SK-N-SH (cell line): ENCODE data around the gene NUTM2F. TPM values are rescaled to one million over a fixed set of nuclear protein-coding genes. Genes with fewer than 3 reads are reported as not detected.

Experiments
- CTCF ChIA-PET: fragments of 300-600, 350-600 bp; formaldehyde crosslinking; extraction: SDS; loops from one replicate; lab custom pipeline; 2021; lab: Yijun Ruan, JAX
- POLR2A ChIA-PET: fragments of 350-600 bp; sonication (Branson Sonifier 250); formaldehyde crosslinking; extraction: SDS; loops from one replicate; lab custom pipeline; 2020; ENCODE audit warnings: antibody characterized with exemption, inconsistent platforms; lab: Yijun Ruan, JAX
- DNase-seq: peaks from one replicate; pipeline ENCODE4 v3.0.0; 2012
- H2AFZ ChIP-seq: fragments of 200-600 bp; sonication (generic); 2 replicates; pipeline ENCODE4 v1.8.1; 2016; ENCODE audit warnings: antibody characterized with exemption, mild to moderate bottlenecking, low read depth
- H3F3A ChIP-seq: fragments of 200-600 bp; sonication (generic); replicated peaks from 2 replicates; pipeline ENCODE3; 2016; ENCODE audit warnings: antibody characterized with exemption, mild to moderate bottlenecking; ENCODE audit not compliant: insufficient read depth
- H3K27ac ChIP-seq, 2 experiments: fragments of 200-500 bp in 1 of 2; fragments of 200-600 bp in 1 of 2; sonication (Bioruptor generic) in 1 of 2; sonication (generic), shearing (Covaris generic) in 1 of 2; 2 replicates each; pipeline versions ENCODE4 v1.5.1 to v1.6.1; 2014 to 2016; ENCODE audit warnings: low read depth in 2 of 2, inconsistent platforms in 1 of 2, low read length in 1 of 2, mild to moderate bottlenecking in 1 of 2, mixed read lengths in 1 of 2
- H3K27me3 ChIP-seq: fragments of 200-600 bp; sonication (generic), shearing (Covaris generic); 2 replicates; pipeline ENCODE4 v1.6.1; 2016; ENCODE audit warnings: mixed run types; ENCODE audit not compliant: insufficient read depth
- H3K36me3 ChIP-seq, 2 experiments: fragments of 200-500 bp in 1 of 2; fragments of 200-600 bp in 1 of 2; sonication (Bioruptor generic) in 1 of 2; sonication (generic) in 1 of 2; replicated peaks in 1 of 2; 2 replicates each; pipeline versions ENCODE3 to v1.5.1; 2014 to 2016; ENCODE audit warnings: low read length in 1 of 2, mild to moderate bottlenecking in 1 of 2; ENCODE audit not compliant: insufficient read depth in 2 of 2, control insufficient read depth in 1 of 2
- H3K4me1 ChIP-seq, 2 experiments: fragments of 200-500 bp in 1 of 2; fragments of 200-600 bp in 1 of 2; sonication (Bioruptor generic) in 1 of 2; sonication (generic), shearing (Covaris generic) in 1 of 2; 2 replicates each; pipeline versions ENCODE4 v1.5.1 to v1.6.1; 2014 to 2016; ENCODE audit warnings: low read depth in 1 of 2, low read length in 1 of 2, mixed run types in 1 of 2; ENCODE audit not compliant: insufficient read depth in 2 of 2, control insufficient read depth in 1 of 2
- H3K4me2 ChIP-seq: fragments of 200-600 bp; sonication (generic), shearing (Covaris generic); 2 replicates; pipeline ENCODE4 v1.6.1; 2017; ENCODE audit warnings: mixed run types
- H3K4me3 ChIP-seq, 2 experiments: fragments of 200-500 bp in 1 of 2; fragments of 200-600 bp in 1 of 2; sonication (Bioruptor generic) in 1 of 2; sonication (generic), shearing (Covaris generic) in 1 of 2; 2 replicates each; pipeline versions ENCODE4 v1.5.1 to v1.8.1; 2014 to 2016; ENCODE audit warnings: low read depth in 2 of 2, inconsistent platforms in 1 of 2, low read length in 1 of 2, mild to moderate bottlenecking in 1 of 2, mixed read lengths in 1 of 2, moderate library complexity in 1 of 2
- H3K79me2 ChIP-seq: fragments of 200-600 bp; sonication (generic); 2 replicates; pipeline ENCODE4 v1.8.1; 2017; ENCODE audit warnings: mild to moderate bottlenecking; ENCODE audit not compliant: insufficient read depth
- H3K9ac ChIP-seq: fragments of 200-600 bp; sonication (generic); 2 replicates; pipeline ENCODE4 v1.6.1; 2017; ENCODE audit warnings: mixed run types
- H3K9me2 ChIP-seq: fragments of 200-600 bp; sonication (generic); 2 replicates; pipeline ENCODE4 v1.6.1; 2017; ENCODE audit warnings: mixed run types
- H3K9me3 ChIP-seq: fragments of 200-600 bp; sonication (generic); 2 replicates; pipeline ENCODE4 v1.6.1; 2017; ENCODE audit warnings: mixed run types, mild to moderate bottlenecking, moderate library complexity
- H4K20me1 ChIP-seq: fragments of 200-600 bp; sonication (generic); 2 replicates; pipeline ENCODE4 v1.6.1; 2017; ENCODE audit warnings: mild to moderate bottlenecking, mixed run types; ENCODE audit not compliant: insufficient read depth
- CHD2 ChIP-seq: fragments of 150-350 bp; IDR thresholded peaks from 2 replicates; pipeline ENCODE4 v1.6.1; 2018; ENCODE audit warnings: low read length; ENCODE audit not compliant: partially characterized antibody
- ELF1 ChIP-seq: IDR thresholded peaks from 2 replicates; pipeline ENCODE4 v1.4.0; 2012
- EP300 ChIP-seq, 2 experiments: IDR thresholded peaks; 2 replicates each; pipeline versions ENCODE4 v1.4.0 to v1.6.1; 2012; ENCODE audit warnings: borderline replicate concordance in 1 of 2, low read depth in 1 of 2, low read length in 1 of 2
- FOXM1 ChIP-seq: IDR thresholded peaks from 2 replicates; pipeline ENCODE4 v1.4.0; 2012; ENCODE audit warnings: low read depth, mild to moderate bottlenecking
- GABPA ChIP-seq: IDR thresholded peaks from 2 replicates; pipeline ENCODE4 v1.4.0; 2012; ENCODE audit warnings: low read depth, mild to moderate bottlenecking
- RFX5 ChIP-seq: IDR thresholded peaks from 2 replicates; pipeline ENCODE4 v1.6.1; 2012; ENCODE audit warnings: mild to moderate bottlenecking, improper control_type of control experiment, low read length
- RXRA ChIP-seq: IDR thresholded peaks from 2 replicates; pipeline ENCODE4 v1.4.0; 2012; ENCODE audit warnings: low read depth, mild to moderate bottlenecking, borderline replicate concordance
- SIN3A ChIP-seq: IDR thresholded peaks from 2 replicates; pipeline ENCODE4 v1.6.1; 2012; ENCODE audit warnings: low read depth, mild to moderate bottlenecking, low read length, moderate library complexity, borderline replicate concordance
- TCF12 ChIP-seq: IDR thresholded peaks from 2 replicates; pipeline ENCODE4 v1.4.0; 2012
- TEAD4 ChIP-seq: IDR thresholded peaks from 2 replicates; pipeline ENCODE4 v1.4.0; 2012; ENCODE audit warnings: mild to moderate bottlenecking, borderline replicate concordance; ENCODE audit not compliant: insufficient read depth
- YY1 ChIP-seq: IDR thresholded peaks from 2 replicates; pipeline ENCODE4 v1.4.0; 2012; ENCODE audit warnings: low read depth, mild to moderate bottlenecking
- WGBS: methylation state at CpG from one replicate; pipeline ENCODE4 v1.1.6; 2017; ENCODE audit warnings: low lambda C conversion rate; 5-methylcytosine and 5-hydroxymethylcytosine counted together
- polyA plus RNA-seq, 3 experiments: library from polyadenylated mRNA; depleted of rRNA; stranded (reverse); fragments of >200 nt; gene quantifications; 2 replicates each; pipeline ENCODE4 v1.2.3, GENCODE V29; 2012
- TF ChIP-seq, protein P1 (sequence below): IDR thresholded peaks from 2 replicates; pipeline ENCODE4 v1.4.0; 2012; ENCODE audit warnings: low read depth
- TF ChIP-seq, protein P2 (sequence below): IDR thresholded peaks from 2 replicates; pipeline ENCODE4 v1.4.0; 2012; ENCODE audit warnings: low read depth, borderline replicate concordance
- TF ChIP-seq, protein P3 (sequence below): IDR thresholded peaks from 2 replicates; pipeline ENCODE4 v1.6.1; 2012; ENCODE audit warnings: mild to moderate bottlenecking, low read depth, low read length, moderate library complexity
- TF ChIP-seq, protein P4 (sequence below): fragments of 150-350 bp; IDR thresholded peaks from 2 replicates; pipeline ENCODE4 v1.6.1; 2016; ENCODE audit warnings: mild to moderate bottlenecking, low read depth, low read length
- TF ChIP-seq, protein P5 (sequence below): IDR thresholded peaks from 2 replicates; pipeline ENCODE4 v1.4.0; 2012; ENCODE audit warnings: low read depth, borderline replicate concordance

Gene NUTM2F
- polyA plus RNA-seq, 1 of the 3 experiments (the other 2 are of a cell fraction): not detected

DNA sequence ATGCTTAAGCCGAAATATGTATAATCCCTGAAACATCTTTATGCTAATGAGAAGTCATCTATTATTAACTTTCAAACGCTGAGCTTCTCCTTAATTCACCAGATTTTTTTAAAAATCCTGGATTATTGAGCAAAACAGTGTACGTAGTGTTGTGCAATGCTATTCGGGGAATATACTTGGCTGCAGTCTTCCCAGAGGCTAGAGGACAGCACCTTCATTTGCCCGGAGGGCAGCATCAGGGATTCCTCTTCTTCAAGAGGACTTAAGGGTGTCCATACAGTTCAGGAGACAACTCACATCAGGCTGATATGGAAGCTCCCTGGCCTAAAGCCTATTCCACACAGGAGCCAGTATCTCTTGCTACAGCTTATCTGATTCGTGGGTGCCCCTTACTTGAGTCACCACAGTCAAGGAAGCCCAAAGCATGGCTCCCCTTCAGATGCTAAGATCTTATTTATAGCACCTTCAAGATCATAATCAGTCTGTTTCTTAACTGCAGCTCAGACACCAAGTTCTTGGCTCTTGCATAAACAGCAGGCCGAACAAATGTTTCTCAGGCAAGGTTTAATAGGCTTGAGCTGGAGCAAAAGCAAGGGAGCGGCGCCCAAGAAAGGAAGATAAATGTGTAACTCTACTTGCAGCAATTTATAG, 29.4 kb downstream of the NUTM2F start:
- ChIA-PET POLR2A (no interaction called here), CTCF (interaction anchor here (1.2 kb wide), 1 partner anchor 20 kb away, joined by 4 read pairs; no protein-coding TSS in a partner anchor)
- WGBS: 80% methylated on average over 9 of the region's 9 CpGs
- no peaks in the 10 kb centered on the region for H3K9me3 ChIP-seq
- no peaks in the 10 kb centered on the region for H3K9me2 ChIP-seq
- peaks cover 0 to 2% of the 10 kb centered on the region in 2 experiments for H3K36me3 ChIP-seq
- no peaks in the 10 kb centered on the region for H3K79me2 ChIP-seq
- no peaks in the 10 kb centered on the region for H4K20me1 ChIP-seq
- no peak overlapping the region for H2AFZ ChIP-seq
- no peak overlapping the region for H3K4me2 ChIP-seq
- no peak overlapping the region for H3K9ac ChIP-seq
- no peak overlapping the region for H3K4me3 ChIP-seq
- no peaks in the 10 kb centered on the region for H3F3A ChIP-seq
- no peak overlapping the region for H3K27ac ChIP-seq
- TF ChIP-seq, protein P1, sequence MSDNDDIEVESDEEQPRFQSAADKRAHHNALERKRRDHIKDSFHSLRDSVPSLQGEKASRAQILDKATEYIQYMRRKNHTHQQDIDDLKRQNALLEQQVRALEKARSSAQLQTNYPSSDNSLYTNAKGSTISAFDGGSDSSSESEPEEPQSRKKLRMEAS: no peak
- TF ChIP-seq SIN3A: no peak
- no peak for TF ChIP-seq EP300 (IDR thresholded peaks at IDR 0.05; ENCODE audit: borderline replicate concordance in 1 of 2, low read depth in 1 of 2, low read length in 1 of 2)
- no peak for TF ChIP-seq ELF1
- no peak for TF ChIP-seq TCF12
- TF ChIP-seq, protein P2, sequence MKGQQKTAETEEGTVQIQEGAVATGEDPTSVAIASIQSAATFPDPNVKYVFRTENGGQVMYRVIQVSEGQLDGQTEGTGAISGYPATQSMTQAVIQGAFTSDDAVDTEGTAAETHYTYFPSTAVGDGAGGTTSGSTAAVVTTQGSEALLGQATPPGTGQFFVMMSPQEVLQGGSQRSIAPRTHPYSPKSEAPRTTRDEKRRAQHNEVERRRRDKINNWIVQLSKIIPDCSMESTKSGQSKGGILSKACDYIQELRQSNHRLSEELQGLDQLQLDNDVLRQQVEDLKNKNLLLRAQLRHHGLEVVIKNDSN: no peak
- TF ChIP-seq YY1: no peak
- TF ChIP-seq, protein P3, sequence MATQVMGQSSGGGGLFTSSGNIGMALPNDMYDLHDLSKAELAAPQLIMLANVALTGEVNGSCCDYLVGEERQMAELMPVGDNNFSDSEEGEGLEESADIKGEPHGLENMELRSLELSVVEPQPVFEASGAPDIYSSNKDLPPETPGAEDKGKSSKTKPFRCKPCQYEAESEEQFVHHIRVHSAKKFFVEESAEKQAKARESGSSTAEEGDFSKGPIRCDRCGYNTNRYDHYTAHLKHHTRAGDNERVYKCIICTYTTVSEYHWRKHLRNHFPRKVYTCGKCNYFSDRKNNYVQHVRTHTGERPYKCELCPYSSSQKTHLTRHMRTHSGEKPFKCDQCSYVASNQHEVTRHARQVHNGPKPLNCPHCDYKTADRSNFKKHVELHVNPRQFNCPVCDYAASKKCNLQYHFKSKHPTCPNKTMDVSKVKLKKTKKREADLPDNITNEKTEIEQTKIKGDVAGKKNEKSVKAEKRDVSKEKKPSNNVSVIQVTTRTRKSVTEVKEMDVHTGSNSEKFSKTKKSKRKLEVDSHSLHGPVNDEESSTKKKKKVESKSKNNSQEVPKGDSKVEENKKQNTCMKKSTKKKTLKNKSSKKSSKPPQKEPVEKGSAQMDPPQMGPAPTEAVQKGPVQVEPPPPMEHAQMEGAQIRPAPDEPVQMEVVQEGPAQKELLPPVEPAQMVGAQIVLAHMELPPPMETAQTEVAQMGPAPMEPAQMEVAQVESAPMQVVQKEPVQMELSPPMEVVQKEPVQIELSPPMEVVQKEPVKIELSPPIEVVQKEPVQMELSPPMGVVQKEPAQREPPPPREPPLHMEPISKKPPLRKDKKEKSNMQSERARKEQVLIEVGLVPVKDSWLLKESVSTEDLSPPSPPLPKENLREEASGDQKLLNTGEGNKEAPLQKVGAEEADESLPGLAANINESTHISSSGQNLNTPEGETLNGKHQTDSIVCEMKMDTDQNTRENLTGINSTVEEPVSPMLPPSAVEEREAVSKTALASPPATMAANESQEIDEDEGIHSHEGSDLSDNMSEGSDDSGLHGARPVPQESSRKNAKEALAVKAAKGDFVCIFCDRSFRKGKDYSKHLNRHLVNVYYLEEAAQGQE: no peak
- TF ChIP-seq RXRA: no peak
- no peak for TF ChIP-seq RFX5
- TF ChIP-seq GABPA: no peak
- no peak for TF ChIP-seq TEAD4
- TF ChIP-seq, protein P4, sequence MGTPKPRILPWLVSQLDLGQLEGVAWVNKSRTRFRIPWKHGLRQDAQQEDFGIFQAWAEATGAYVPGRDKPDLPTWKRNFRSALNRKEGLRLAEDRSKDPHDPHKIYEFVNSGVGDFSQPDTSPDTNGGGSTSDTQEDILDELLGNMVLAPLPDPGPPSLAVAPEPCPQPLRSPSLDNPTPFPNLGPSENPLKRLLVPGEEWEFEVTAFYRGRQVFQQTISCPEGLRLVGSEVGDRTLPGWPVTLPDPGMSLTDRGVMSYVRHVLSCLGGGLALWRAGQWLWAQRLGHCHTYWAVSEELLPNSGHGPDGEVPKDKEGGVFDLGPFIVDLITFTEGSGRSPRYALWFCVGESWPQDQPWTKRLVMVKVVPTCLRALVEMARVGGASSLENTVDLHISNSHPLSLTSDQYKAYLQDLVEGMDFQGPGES: no peak
- TF ChIP-seq CHD2: no peak
- no peak for TF ChIP-seq FOXM1
- TF ChIP-seq, protein P5, sequence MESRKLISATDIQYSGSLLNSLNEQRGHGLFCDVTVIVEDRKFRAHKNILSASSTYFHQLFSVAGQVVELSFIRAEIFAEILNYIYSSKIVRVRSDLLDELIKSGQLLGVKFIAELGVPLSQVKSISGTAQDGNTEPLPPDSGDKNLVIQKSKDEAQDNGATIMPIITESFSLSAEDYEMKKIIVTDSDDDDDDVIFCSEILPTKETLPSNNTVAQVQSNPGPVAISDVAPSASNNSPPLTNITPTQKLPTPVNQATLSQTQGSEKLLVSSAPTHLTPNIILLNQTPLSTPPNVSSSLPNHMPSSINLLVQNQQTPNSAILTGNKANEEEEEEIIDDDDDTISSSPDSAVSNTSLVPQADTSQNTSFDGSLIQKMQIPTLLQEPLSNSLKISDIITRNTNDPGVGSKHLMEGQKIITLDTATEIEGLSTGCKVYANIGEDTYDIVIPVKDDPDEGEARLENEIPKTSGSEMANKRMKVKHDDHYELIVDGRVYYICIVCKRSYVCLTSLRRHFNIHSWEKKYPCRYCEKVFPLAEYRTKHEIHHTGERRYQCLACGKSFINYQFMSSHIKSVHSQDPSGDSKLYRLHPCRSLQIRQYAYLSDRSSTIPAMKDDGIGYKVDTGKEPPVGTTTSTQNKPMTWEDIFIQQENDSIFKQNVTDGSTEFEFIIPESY: no peak
- no peak for DNase-seq
- H3K27me3 ChIP-seq: no peaks in the 10 kb centered on the region
- H3K4me1 ChIP-seq: no peaks in the 10 kb centered on the region
